GM12878 (cell line): ENCODE data around the gene CKAP5.

Experiments
- CHD2 ChIP-seq: IDR thresholded peaks from 2 replicates; pipeline ENCODE4 v1.6.1; 2011; ENCODE audit warnings: low read depth, low read length, improper control_type of control experiment, borderline replicate concordance
- CTCF ChIP-seq, 3 experiments: IDR thresholded peaks in 2 of 3; conservative IDR thresholded peaks in 1 of 3; 2 replicates each; pipeline ENCODE4 v1.5.1; 2011; ENCODE audit warnings: low read depth in 3 of 3, low read length in 3 of 3, mild to moderate bottlenecking in 3 of 3, control low read depth in 2 of 3, moderate library complexity in 2 of 3, inconsistent platforms in 1 of 3, mixed read lengths in 1 of 3; ENCODE audit not compliant: control insufficient read depth in 2 of 3, insufficient read depth in 1 of 3; ENCODE audit errors: extremely low read depth in 1 of 3
- ETV6 ChIP-seq, 2 experiments: fragments of 450-650 bp in 1 of 2; IDR thresholded peaks in 1 of 2; conservative IDR thresholded peaks in 1 of 2; 2 replicates each; pipeline ENCODE4 v1.6.1; 2014; ENCODE audit warnings: antibody characterized with exemption in 1 of 2, borderline replicate concordance in 1 of 2, low read depth in 1 of 2, mild to moderate bottlenecking in 1 of 2, moderate library complexity in 1 of 2
- HDAC2 ChIP-seq: fragments of 200-600 bp; sonication (generic); IDR thresholded peaks from 2 replicates; pipeline ENCODE4 v1.6.1; 2017
- JUND ChIP-seq: IDR thresholded peaks from 2 replicates; pipeline ENCODE4 v1.6.1; 2012; ENCODE audit warnings: low read depth, mild to moderate bottlenecking, low read length, improper control_type of control experiment, moderate library complexity
- PML ChIP-seq: IDR thresholded peaks from 2 replicates; pipeline ENCODE4 v1.6.1; 2012; ENCODE audit warnings: low read length, inconsistent platforms
- SP1 ChIP-seq: IDR thresholded peaks from one replicate; pipeline ENCODE4 v1.6.1; 2011; ENCODE audit warnings: low read depth, low read length
- TARDBP ChIP-seq: IDR thresholded peaks from 2 replicates; pipeline ENCODE4 v1.6.1; 2016; ENCODE audit warnings: borderline replicate concordance
- TBL1XR1 ChIP-seq: IDR thresholded peaks from 2 replicates; pipeline ENCODE4 v1.6.1; 2012; ENCODE audit warnings: low read depth, low read length, improper control_type of control experiment
- ZSCAN29 ChIP-seq: fragments of 450-650 bp; IDR thresholded peaks from 2 replicates; pipeline ENCODE4 v1.6.1; 2017; ENCODE audit warnings: mild to moderate bottlenecking, moderate library complexity

GRCh38 chr11:46721286-46721685 lies 124.8 kb downstream of the CKAP5 start:
- no peak for TF ChIP-seq JUND
- no peak for TF ChIP-seq TARDBP
- TF ChIP-seq TBL1XR1, result no peak
- no peak for TF ChIP-seq HDAC2
- no peak for TF ChIP-seq CTCF (IDR thresholded peaks at IDR 0.05 in 2 of 3, conservative IDR thresholded peaks at IDR 0.05 in 1 of 3; ENCODE audit: control insufficient read depth in 2 of 3, extremely low read depth in 1 of 3, insufficient read depth in 1 of 3, low read depth in 3 of 3, low read length in 3 of 3)
- TF ChIP-seq PML, result no peak
- TF ChIP-seq ETV6 (conservative IDR thresholded peaks at IDR 0.05 in 1 of 2, IDR thresholded peaks at IDR 0.05 in 1 of 2; ENCODE audit: borderline replicate concordance in 1 of 2, low read depth in 1 of 2), result no peak
- TF ChIP-seq ZSCAN29, result no peak
- no peak for TF ChIP-seq CHD2
- no peak for TF ChIP-seq SP1
